NCI-H748 (cell line): ENCODE results near the gene CD81.
A peak's percentile ranks its signal among the peaks of the same experiment; 100 is the strongest.

ENCODE experiments used
- DNase-seq: peaks from one replicate; lab custom pipeline; 2025; ENCODE audit not compliant: unreplicated experiment; lab: John Stamatoyannopoulos, UW

The CD81 gene

GRCh38 chr11:2434008-2434407 lies 56.9 kb downstream of the CD81 start:
- DNase-seq: no peak

GRCh38 chr11:2434506-2435255 lies 57.6 kb downstream of the CD81 start:
- no peak for DNase-seq

- DNase-seq: no peak
Observed at GRCh38 chr11:2435288-2436012, 58.3 kb downstream of the CD81 start.

- no peak for DNase-seq
Observed at GRCh38 chr11:2436013-2436520, 59.0 kb downstream of the CD81 start.

GRCh38 chr11:2436521-2437031 lies 59.5 kb downstream of the CD81 start:
- DNase-seq: no peak

GRCh38 chr11:2437516-2437915 lies 60.4 kb downstream of the CD81 start:
- no peak for DNase-seq

GRCh38 chr11:2439820-2440219 lies 62.7 kb downstream of the CD81 start:
- DNase-seq: no peak

GRCh38 chr11:2440646-2441045 lies 63.5 kb downstream of the CD81 start:
- DNase-seq: no peak

- DNase-seq: no peak
Observed at GRCh38 chr11:2441171-2441570, 64.1 kb downstream of the CD81 start.

GRCh38 chr11:2442589-2442988 lies 65.5 kb downstream of the CD81 start:
- peak; percentile 54 for DNase-seq

- no peak for DNase-seq
Observed at GRCh38 chr11:2443406-2443805, 66.3 kb downstream of the CD81 start.

GRCh38 chr11:2443881-2444820 lies 67.0 kb downstream of the CD81 start, which contains the start of gene TRPM5:
Gene TRPM5 (minus strand): TSS chr11:2444514. CDS start chr11:2423036, 21,478 bp downstream.
- peak; percentile 45 for DNase-seq

GRCh38 chr11:2444821-2445745 lies 68.0 kb downstream of the CD81 start, which contains the start of gene KCNQ1:
Gene KCNQ1 (plus strand): TSS chr11:2445008. CDS start chr11:2445099, 91 bp downstream.
- DNase-seq: peak; percentile 84

GRCh38 chr11:2445746-2446551 lies 68.8 kb downstream of the CD81 start:
- peak; percentile 60 for DNase-seq

- no peak for DNase-seq
Observed at GRCh38 chr11:2446590-2447252, 69.6 kb downstream of the CD81 start.
